Superior temporal gyrus (tissue), 1 donor: Measurements from ENCODE around the gene ZNF516.

Experiments used
- DNase-seq: peaks from one replicate; pipeline ENCODE4 v3.0.0-alpha.2; 2016; ENCODE audit errors: extremely low spot score

ZNF516 gene

DNA sequence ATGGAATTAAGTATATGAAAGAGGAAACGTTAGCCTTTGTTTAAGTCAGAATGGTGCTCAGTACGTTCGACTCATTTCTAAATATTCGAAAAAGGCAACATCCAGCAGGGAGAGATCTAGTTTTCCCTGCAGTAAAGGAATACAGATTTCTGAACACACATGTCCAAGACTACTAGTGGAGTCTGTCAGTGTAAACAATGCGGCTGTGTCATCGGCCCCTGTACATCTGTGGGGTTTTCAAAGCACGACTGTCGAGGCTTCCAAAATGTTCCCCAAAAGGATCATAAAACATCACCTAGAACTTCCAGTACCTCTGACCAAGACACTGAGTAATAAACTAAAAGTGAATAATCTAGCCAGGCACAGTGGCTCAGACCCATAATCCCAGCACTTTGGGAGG, 112.8 kb downstream of the ZNF516 start:
- no peak for DNase-seq

DNA sequence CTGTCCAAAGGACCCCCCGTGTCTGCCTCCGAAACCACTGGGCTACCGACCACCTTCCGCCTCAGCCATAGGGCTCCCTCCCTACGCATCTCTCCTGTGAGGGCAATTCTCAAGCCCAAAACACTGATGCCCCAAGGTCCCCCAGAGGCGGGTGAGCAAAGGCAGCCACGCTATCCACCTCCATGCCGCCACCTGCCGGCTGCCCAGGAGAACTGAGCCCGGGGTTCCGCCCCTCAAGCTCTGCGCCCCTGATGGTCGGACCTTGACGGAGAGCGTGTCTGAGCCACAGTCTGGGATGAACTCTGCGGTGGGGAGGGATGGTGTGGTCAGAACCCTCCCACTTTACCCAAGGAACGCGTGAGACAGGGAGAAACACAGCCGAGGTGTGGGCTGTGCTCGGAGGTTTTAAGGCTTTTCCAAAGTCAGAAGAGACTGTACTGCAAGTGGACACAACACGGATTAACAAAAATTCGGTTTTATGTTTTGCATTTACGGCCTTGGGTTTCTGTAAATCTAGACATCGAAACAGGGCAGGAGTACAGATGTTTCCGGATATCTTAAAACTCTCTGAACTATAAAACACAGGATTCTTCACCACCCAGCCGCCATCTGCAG, 114.1 kb downstream of the ZNF516 start:
- DNase-seq: no peak

DNA sequence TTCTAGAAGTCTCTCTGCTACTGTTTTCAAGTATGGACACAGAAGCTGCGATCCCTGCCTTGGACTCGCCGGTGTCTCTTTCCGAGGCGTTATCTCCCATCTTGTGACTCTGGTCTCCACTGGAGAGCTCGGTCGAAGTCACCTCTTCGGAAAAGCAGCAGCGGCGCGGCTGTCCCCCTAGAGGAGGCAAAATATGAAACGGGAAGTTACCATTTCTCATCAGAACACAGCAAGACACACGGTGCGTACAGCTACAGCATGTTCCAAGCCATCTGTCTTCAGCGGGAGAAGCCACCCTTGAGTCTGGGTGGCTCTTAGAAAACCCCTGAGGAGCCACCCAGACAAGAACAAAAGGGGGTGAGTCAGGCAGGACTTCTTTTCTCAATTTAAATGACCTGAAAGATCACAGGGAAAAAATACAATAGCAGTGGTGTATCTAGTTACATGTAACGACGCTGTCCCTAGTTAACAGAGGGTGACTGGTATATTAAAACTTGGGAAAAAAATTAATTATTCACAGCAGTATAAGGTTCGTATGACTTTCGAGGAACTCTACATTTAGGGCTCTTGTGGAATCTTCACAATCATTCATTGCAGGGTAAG, 114.8 kb downstream of the ZNF516 start:
- DNase-seq: no peak

DNA sequence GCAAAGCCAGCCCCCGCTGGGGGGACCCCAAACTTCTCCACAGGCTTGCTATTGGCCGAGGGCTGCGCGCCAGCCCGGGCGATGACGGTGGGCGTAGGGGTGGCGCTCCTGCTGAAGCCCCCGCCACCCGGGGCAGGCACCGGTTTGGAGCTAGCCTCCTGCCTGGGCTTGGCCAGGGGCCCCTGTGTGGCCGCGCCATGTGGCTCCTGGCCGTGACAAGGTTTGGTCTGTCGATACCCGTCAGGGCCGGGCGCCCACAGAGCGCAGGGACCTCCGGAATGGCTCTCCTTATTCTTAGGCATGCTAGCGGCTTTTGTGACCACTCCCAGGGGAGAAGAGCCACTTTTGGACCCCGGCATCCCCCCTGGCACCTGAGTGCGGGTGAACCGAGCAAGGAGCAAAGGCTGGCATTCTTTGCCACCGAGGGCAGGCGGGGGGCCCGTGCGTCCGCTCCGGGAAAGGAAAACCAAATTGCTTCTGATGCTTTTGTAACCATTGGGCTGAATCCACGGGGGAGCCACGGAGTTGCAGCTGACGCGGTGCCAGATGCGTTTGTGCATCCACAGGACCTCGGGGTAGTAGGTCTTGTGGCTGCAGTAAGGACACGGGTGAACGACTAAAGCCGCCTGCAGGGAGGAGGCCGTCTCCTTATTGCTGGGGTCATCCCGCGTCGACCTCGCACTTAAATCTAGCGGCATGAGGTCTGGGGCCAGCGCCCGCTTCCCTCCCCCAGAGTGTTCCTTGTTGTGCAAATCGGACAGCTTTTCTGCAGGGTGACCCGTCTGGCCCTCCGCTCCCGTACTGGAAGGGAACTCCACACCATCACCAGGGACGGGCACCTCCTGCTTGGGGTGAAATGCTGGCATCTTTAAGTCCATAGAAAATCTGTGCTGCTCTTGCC, 115.6 kb downstream of the ZNF516 start:
- no peak for DNase-seq

DNA sequence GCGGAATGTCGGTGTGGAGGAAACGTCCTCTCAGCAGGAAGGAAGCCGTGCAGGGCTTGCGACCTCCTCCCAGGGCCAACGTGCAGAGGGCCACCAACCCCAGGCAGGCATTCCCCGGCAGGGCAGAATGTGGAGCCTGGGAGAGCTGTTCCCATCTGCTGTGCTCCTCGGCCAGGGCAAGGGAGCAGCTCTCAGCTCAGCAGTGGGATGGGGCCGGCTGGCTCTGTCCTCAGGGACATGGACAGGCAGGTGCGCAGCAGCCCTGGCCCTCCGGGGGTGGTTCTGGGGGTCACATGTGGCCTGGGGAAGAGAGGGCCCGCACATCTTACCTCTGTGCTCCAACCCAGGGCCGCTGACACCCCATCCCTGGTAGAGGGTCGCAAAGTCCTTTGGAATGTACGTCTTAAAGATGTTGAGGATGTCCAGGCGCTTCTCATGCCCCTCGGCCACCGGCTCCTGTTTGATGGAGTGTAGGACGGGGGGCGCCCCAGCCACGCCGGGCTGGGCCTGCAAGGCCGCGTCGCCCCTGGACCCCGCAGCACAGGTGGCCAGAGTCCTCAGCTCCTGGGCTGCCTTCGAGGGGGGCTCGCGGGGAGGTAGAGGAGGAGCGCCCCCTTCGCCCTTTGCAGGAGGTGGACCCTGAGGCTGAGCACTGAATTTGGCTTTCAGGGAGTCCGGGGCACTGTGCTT, 116.4 kb downstream of the ZNF516 start:
- DNase-seq: no peak

DNA sequence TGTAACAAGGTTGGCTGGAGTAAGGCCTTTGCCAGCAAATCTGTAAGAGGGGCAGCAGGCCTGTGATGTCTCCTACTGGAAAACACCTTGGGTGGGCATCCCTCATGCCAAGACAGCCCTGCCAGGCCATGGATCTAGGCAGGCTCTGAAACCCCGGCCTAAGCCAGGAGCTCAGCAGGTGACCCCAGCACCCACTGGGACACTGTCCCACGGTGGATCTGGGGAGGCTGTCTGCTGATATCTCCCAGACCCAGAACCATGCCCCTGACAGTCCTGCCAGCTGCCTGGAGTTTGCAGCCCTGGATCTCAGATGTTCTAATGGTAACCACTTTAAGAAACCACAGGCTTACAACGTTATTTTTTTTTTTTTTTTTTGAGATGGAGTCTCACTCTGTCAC, 117.7 kb downstream of the ZNF516 start:
- no peak for DNase-seq

DNA sequence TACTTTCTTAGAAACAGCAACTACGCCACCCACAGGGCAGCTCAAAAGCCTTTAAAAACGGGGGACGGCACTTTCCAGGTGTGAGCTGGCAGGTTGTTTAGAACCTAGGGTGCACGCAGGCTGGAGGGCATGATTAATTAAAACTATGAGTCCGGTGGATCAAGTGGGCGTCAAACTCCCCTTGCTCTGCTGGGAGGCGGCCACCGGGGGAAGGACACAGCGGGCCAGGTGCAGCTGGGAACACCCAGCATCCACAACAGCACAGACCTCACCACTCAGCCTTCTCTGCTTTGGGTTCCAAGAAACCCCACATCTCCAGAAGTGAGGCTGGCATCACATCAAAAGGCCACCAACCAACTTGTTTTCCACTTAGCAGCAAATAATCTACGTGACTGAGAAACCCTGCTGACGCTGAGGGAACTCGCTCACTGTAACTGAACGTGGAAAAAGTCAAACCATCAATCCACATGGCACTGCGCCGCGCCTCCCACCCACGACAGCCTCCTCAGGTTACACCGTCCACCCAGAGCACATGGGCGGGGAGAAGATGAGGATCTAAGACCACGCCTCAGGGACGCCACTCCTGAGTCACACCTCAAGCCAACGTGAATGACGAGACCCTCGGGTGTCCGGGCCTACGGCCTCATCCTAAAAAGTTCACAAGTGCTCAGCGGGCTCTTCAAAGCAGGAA, 118.2 kb downstream of the ZNF516 start:
- DNase-seq: no peak

DNA sequence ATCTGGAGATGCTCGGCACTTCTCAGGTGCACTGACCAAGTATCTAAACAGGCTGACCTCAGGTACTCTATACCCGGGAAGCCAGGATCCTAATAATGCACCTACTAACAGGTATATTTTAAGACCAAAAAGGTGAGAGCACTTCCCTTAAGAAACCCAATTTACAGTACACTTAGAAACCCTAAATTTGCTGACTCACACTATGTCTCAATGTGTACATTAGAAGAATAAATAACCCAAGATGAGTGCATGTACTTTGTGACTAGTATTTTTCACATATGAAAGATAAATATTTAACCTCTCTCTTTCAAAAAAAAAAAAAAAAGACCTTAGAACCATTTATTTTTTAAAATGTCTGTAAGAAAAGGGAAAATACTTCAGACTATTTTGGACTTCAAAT, 118.8 kb downstream of the ZNF516 start:
- DNase-seq: no peak

DNA sequence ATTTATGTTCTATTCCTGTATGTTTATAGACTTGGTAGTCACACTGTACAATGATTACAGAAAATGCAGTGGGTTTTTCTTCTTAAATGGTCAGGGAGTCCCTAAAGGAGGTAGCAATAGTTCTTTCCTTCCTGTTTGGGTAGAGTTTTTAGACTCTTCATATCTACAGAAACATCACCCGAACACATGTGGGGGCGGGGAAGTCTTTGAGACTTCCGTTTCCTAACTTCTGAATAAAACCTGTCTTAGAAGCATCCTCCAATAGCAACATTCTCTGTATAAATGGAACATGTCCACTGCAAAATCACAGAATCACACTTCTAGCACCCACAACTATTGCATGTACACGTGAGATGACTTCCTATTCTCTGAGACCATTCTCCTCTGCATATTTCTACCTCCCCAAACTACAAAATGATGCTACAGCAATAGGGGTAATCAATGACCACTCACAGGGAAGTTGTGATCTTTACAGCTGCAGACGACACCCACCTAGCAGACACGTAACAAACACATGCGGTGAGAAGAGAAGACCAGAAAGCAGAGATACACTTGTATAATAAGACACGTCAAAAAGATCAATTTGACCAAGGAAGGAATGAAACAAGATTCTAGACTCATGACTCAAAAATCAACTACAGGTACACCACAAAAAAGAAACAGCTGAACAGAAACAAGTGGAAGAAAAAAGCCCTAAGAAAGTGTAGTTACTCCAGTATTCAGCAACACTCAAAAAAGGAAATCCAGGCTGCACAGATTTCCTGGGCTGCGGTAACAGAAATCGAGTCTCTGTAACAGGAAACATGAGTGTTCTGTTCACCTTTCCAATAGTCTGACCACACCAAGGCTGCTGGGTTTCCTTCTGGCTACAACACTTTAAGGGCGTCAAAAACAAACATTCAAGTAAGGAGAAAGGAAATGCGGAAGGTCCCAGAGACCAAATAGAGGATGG, 120.4 kb downstream of the ZNF516 start:
- DNase-seq: no peak

DNA sequence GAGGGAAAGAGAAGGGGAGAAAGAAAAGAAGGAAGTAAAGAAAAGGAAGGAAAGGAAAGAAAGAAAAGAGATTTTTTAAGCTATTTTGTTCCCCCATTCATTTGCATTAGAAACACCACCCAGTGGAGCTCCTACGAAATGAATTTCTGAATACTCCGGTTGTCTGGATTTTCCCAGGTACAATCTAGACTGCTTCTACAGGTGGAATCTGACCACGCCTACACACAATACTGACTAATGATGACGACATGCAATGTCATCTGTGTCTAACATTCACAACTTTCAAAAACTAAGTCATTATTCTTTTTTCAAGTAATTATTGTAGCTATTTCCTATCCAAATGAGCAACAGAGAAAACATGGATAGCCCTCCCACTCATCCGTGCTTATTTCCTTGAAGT, 121.7 kb downstream of the ZNF516 start:
- DNase-seq: no peak

DNA sequence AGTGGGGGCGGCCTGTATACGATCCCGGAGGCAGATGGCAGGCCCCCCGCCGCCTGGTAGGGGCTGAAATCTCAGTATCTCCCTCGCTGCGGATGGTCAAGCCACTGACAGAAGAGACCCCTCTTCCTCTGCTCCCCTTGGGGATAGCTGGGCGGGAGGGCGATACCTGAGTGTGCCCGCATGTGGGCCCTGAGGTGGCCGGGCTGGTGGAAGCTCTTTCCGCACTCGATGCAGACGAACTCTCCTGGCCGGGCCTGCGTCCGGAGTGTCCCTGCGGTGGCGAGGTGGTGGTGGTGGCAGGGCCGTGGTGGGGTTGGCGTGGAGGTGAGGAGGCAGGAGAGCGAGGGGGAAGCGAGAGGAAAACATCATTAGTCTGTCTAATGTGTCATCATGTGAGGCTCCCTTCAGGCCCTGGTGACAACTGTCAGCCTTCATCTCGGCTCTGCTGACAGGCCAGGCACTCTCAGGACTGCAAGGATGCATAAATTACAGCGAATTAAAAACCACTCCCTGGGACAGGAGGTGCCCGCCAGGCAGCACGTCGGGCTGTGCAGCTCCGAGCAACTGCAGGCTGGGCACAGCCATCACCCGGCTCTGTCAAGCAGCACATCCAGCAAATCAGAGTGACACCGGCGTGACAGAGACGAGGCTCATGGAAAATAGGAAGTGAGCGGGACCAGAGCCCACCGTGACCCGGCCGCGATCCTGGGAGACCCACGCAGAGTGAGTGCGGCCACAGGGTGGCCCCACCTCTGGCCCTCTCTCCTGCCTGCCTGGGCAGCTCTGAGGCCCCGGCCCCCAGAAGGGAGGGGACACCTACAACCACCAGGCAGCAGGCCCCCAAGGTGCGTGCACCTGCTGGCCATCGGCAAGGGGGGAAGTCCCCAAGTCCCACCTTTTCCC, 123.5 kb downstream of the ZNF516 start:
- DNase-seq: no peak

DNA sequence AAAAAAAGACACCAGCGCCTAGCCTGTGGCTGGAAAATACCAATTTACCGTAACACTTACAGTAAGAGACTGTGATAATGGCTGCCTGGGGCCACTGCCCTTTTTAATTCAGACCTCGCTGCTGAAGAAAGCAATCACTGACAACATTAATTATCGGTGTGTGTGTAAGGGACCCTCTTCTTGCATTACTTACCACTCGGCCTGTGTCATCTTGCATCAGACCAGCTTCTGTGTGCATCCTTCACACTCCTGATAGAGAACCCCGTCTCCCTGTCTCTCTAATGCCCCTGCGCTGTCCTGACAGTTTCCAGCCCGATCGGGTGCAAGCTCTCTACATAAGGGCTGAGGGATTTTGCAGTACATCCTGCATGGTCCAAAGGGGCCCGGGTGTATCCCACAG, 124.4 kb downstream of the ZNF516 start:
- DNase-seq: no peak

DNA sequence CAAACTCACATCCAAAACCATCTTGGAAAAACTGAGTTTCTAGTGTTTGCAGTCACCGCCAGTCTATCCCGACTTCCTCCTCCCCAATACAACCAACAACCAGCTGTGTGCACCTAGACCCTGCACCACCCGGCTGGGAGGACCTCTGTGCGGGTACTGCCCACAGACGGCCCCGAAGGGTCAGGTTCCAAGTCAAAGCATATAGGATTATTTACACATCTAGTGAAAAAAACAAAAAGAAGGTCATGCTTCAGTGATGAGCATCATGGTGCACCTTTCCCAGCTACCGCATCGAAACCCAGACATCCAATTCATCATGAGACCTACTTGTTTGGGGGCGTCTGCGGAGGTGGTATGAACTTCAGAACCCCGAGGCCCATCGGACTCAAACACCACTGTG, 124.8 kb downstream of the ZNF516 start:
- DNase-seq: no peak

DNA sequence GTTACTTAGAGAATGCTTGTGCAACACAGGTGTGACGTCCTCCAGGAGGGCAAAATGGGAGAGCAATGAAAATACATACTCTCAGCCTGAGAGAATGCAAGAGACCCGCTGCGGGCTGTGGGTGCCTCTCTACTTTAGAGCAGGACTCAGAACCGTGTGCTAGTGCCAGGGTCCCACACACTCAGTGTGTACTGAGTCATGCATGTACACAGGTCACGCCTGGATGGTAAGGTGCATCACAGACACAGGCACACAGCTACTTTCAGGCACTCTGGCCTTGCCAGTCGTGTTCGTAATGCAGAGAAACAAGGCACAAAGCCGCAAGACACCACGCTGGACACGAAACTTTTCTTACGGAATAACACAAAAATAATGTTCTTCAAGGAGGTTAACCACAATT, 125.3 kb downstream of the ZNF516 start:
- no peak for DNase-seq

DNA sequence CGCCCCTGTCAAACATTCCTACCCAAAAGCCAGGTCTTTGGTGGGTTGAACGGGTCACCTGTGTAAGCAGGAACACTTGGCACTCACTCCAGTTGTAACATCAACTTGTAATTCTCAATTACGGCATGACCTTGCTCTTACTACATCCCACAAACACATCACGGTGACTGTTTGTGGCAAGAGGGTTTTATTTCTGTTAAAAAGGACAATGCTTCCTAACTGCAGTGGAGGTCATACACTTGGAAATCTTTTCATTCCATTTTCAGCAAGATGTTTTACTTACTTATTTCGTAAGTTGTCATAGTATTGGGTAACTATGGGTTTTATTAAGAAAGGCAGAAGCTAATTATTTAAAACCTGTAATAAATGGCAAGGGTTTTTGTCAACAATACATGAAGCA, 126.1 kb downstream of the ZNF516 start:
- DNase-seq: no peak

DNA sequence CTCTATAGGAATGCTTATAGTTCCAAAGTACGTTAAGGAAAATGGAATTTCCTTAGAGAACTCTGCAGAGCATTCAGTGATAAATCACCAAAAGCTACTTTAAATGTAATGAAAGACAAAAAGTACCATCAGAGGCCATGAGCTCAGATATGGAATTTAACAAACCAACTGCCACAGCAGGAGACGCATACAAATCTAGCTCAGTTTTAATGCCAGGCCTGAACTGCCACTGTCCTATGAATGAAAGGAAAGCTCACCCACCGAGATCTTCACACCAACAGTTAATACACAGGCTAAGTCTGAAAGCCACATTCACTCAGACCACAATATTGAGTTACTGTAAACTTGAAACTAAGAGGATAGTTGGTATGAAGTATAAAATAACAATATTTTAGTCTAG, 126.8 kb downstream of the ZNF516 start:
- no peak for DNase-seq

DNA sequence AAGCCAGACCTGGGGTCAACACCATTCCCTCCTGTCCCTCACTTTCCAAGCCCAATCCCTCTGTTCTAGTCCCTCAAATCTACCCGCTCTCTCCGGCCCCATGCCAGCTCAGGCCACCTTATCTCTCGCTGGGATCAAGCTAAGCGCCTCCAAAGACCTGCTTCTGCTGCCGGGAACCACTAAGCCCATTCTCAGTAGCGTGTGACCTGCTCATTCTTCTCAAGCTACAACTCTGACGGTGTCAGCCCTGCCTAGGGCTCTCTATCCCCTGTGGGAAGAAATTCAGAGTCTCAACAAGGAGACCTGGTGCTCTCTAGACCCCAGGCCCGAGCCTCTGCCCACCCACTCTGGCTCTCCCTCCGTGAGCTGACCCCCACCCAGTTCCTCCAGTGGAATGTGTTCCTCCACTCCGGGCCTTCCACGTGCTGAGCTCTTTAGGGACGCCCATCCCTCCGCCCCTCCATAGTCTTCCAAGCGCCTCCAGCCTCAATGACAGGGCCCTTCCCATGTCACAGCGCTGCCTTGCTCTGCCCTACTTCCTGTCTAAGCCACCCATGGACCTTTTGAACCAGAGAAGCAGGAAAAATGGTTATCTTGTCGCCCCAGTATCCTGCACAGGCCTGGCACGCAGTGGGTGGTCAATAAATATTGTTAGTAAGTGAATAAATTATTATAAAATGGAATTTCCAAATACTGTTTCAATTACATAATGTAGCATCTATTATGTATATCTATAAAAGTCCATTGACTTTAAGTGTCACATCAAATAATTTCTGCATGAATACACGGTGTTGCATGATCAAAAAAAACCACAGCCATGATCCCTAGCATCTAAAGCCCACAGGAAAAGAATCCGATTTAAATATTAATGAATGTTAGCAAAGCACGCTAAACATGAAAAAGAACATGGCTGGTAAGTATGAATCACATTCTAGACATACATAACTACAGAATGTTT, 127.6 kb downstream of the ZNF516 start:
- no peak for DNase-seq

DNA sequence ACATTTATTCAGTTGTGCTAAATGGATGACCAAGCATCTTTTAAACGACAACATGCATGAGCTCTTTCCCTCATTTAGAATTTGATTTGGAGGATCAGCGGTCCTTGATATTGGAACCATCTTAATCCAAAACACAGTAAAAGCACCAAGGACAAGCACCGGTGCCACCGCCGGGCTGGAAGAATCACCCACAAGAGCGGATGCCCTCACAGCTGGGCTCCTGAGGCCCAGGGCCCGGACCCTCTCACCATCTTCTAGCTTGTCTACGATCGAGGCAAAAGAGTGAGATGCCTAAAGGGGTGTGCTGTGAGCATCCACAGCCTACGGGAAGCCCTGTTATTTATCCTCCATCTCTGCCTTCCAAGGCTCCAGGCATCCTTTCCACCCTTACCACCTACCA, 129.5 kb downstream of the ZNF516 start:
- DNase-seq: no peak
